Effector memory CD8-positive, alpha-beta T cell (primary cell): ENCODE results near the gene DPY19L1.
A peak's percentile ranks its signal among the peaks of the same experiment; 100 is the strongest.
"Not testable (repeated sequence)": the region's sequence is repeated elsewhere in the genome, so short reads cannot be mapped to it uniquely, and the experiment has no call there.

Experiments
- ATAC-seq: fragments of 150-1000 bp; cut with Tn5 transposase; replicated peaks from 2 replicates; pipeline ENCODE4 v1.10.0; 2021; ENCODE audit warnings: mild to moderate bottlenecking, moderate library complexity
- DNase-seq, 3 experiments: peaks; one replicate each; pipeline ENCODE4 v3.0.0; 2021
- H3K27ac Mint-ChIP-seq, 2 donors: one replicate each; pipeline ENCODE4 v1.8.0; 2022; ENCODE audit warnings: mild to moderate bottlenecking in 2 of 2, mixed read lengths in 2 of 2, moderate library complexity in 2 of 2
- H3K27me3 Mint-ChIP-seq, 2 donors: one replicate each; pipeline ENCODE4 v1.8.0; 2022; ENCODE audit warnings: mixed read lengths in 2 of 2
- H3K36me3 Mint-ChIP-seq: one replicate; pipeline ENCODE4 v1.8.0; 2022; ENCODE audit warnings: mild to moderate bottlenecking, moderate library complexity, mixed read lengths; ENCODE audit not compliant: insufficient read depth
- H3K4me1 Mint-ChIP-seq, 2 donors: one replicate each; pipeline ENCODE4 v1.8.0; 2022; ENCODE audit warnings: low read depth in 2 of 2, mixed read lengths in 2 of 2
- H3K4me3 Mint-ChIP-seq, 2 donors: one replicate each; pipeline ENCODE4 v1.8.0; 2022; ENCODE audit warnings: mild to moderate bottlenecking in 2 of 2, mixed read lengths in 2 of 2, moderate library complexity in 2 of 2
- H3K9me3 Mint-ChIP-seq, 2 donors: one replicate each; pipeline ENCODE4 v1.8.0; 2022; ENCODE audit warnings: mixed read lengths in 2 of 2

The DPY19L1 gene

DNA sequence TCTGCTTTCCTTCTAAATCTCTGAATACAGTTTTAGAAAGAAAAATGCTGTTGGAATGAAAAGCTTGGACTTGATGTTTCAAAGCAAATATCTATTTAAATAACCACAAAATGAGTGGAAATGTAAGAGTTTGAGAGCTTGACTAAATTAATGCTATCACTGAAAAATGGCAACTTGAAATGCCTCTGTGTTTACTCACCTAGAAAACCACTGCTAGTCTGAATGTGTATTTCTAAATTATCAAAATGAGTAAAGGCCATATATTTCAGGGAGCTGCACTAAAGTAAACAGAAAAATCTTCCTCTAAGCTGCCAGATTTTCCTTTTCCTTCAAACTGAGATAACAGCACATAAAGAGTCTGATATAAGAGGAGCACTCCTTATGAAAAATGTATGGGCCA is 87.9 kb downstream of the DPY19L1 start:
- H3K27me3 Mint-ChIP-seq: no peaks in the 10 kb centered on the region
- no peak overlapping the region for H3K27ac Mint-ChIP-seq
- no peaks in the 10 kb centered on the region for H3K9me3 Mint-ChIP-seq
- H3K4me1 Mint-ChIP-seq: peaks cover 0 to 2% of the 10 kb centered on the region in 2 donors
- no peak for ATAC-seq
- H3K4me3 Mint-ChIP-seq: no peak overlapping the region
- H3K36me3 Mint-ChIP-seq: peaks cover 11% of the 10 kb centered on the region
- no peak for DNase-seq

DNA sequence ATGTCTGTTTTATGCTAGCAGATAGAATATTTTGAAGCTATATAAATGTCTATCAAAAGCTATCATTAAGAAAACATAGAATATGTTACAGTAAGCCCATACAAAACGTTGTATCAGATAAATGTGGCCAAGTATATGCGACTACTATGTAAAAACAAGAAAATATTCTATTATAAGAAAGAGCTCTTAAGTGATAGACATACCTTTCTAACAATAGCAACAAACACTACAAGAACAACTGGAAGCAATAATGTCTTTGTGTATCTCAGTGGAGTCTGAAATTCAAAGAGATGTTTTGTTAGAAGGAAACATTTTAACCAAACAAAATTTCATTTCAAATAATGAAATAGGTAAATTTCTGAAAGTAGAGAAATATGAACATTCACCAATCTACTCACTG is 89.9 kb downstream of the DPY19L1 start:
- not testable (repeated sequence) for DNase-seq, H3K27me3 Mint-ChIP-seq, ATAC-seq

GRCh38 chr7:34946486-34946885 is 90.8 kb downstream of the DPY19L1 start:
- DNase-seq (no peak), ATAC-seq (no peak)
- Mint-ChIP-seq H3K9me3 (no peaks in the 10 kb centered on the region), H3K27ac (no peak overlapping the region), H3K4me3 (no peak overlapping the region), H3K4me1 (no peaks in the 10 kb centered on the region), H3K36me3 (peaks cover 8% of the 10 kb centered on the region), H3K27me3 (no peaks in the 10 kb centered on the region)

More for the DNA sequence above, 89.9 kb downstream of the DPY19L1 start:
- H3K27ac Mint-ChIP-seq, H3K4me3 Mint-ChIP-seq, H3K36me3 Mint-ChIP-seq, H3K4me1 Mint-ChIP-seq, H3K9me3 Mint-ChIP-seq: not testable (repeated sequence)

- H3K4me1 Mint-ChIP-seq, H3K36me3 Mint-ChIP-seq, H3K27me3 Mint-ChIP-seq, DNase-seq, ATAC-seq, H3K9me3 Mint-ChIP-seq, H3K27ac Mint-ChIP-seq, H3K4me3 Mint-ChIP-seq: not testable (repeated sequence)
Observed at GRCh38 chr7:34945894-34946477, 91.3 kb downstream of the DPY19L1 start.

DNA sequence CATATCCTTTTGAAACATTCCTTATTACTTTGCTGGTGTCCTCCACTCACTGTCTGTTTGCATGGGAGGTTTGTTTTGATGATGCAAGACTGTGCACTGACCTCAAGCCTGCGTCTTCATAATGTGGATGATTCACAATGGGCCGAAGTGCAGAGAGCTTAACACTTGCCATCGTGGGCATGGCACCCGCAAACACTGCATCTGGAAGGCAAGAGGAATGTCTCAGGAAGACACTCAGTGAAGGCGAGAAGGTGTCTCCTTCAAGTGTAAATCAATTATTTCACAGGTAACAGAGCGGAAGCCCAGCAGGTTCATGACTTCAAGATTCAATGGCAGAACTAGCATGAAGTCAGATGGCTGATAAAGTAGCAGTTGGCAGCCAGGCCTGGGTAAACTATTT is 98.1 kb downstream of the DPY19L1 start:
- Mint-ChIP-seq H3K36me3 (peaks cover 14% of the 10 kb centered on the region), H3K9me3 (no peaks in the 10 kb centered on the region), H3K4me1 (no peaks in the 10 kb centered on the region), H3K4me3 (no peak overlapping the region), H3K27ac (no peak overlapping the region), H3K27me3 (no peaks in the 10 kb centered on the region)
- ATAC-seq (no peak), DNase-seq (no peak)

DNA sequence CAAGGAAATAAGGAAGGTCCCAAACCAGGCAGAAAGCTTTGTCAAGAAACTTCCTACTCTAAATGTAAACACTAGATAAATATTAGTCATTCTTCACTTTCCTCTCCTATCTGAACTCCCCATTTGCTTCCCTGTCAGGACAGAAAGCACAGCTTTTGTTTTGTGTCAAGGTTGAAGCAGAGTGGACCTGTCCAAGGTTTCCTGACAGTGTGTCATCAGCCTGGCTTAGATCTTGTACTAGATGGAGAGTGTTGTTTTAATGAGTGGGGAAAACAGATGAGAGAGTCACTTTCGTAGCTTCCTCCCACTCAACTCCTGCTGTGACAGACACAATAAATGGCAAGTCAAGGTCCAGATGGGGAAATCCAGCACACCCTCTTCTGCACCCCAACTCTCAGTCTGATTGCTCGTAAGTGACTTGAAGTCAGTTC is 101.5 kb downstream of the DPY19L1 start:
- not testable (repeated sequence) for ATAC-seq, H3K4me3 Mint-ChIP-seq, H3K27me3 Mint-ChIP-seq, H3K27ac Mint-ChIP-seq, H3K9me3 Mint-ChIP-seq, H3K4me1 Mint-ChIP-seq, DNase-seq
- H3K36me3 Mint-ChIP-seq: peaks cover 14% of the 10 kb centered on the region

DNA sequence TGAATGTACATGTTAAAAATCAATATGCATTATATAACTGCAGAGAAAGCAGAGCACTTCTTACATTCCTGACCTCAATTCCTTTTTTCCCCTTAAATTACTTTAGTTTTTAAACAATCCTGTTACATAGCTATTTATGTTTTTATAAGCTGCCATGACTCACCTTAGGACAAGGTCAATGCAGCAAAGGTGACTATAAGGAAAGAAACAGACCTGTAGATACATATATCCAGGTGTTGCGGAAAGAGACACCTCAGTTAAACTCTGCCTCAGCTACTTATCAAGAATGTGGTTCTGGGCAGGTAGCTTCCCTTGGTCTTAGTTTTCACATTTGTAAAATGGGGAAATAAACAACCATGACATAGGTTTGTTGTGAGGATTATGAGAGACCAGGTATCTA is 105.5 kb downstream of the DPY19L1 start:
- H3K27ac Mint-ChIP-seq: no peak overlapping the region
- DNase-seq: no peak
- no peak for ATAC-seq
- H3K27me3 Mint-ChIP-seq: no peaks in the 10 kb centered on the region
- no peak overlapping the region for H3K4me3 Mint-ChIP-seq
- peaks cover 4% of the 10 kb centered on the region for H3K36me3 Mint-ChIP-seq
- no peaks in the 10 kb centered on the region for H3K9me3 Mint-ChIP-seq
- H3K4me1 Mint-ChIP-seq: no peaks in the 10 kb centered on the region

- not testable (repeated sequence) for H3K27me3 Mint-ChIP-seq, ATAC-seq, H3K27ac Mint-ChIP-seq, H3K4me3 Mint-ChIP-seq, DNase-seq, H3K36me3 Mint-ChIP-seq, H3K9me3 Mint-ChIP-seq, H3K4me1 Mint-ChIP-seq
Observed at GRCh38 chr7:34929783-34930182, 107.5 kb downstream of the DPY19L1 start.

GRCh38 chr7:34928560-34928959 is 108.7 kb downstream of the DPY19L1 start:
- ATAC-seq (no peak), DNase-seq (no peak)
- no peaks in the 10 kb centered on the region for H3K27me3 Mint-ChIP-seq
- no peaks in the 10 kb centered on the region for H3K4me1 Mint-ChIP-seq
- H3K27ac Mint-ChIP-seq: no peak overlapping the region
- H3K4me3 Mint-ChIP-seq: no peak overlapping the region
- H3K9me3 Mint-ChIP-seq: no peaks in the 10 kb centered on the region
- H3K36me3 Mint-ChIP-seq: peaks cover 4% of the 10 kb centered on the region

- H3K27me3 Mint-ChIP-seq: no peaks in the 10 kb centered on the region
- no peak overlapping the region for H3K27ac Mint-ChIP-seq
- H3K4me1 Mint-ChIP-seq: no peaks in the 10 kb centered on the region
- no peaks in the 10 kb centered on the region for H3K9me3 Mint-ChIP-seq
- H3K36me3 Mint-ChIP-seq: peaks cover 4% of the 10 kb centered on the region
- ATAC-seq (no peak), DNase-seq (peak; percentile 4 to 23 (median 23))
- H3K4me3 Mint-ChIP-seq: no peak overlapping the region
Observed at GRCh38 chr7:34928052-34928451, 109.2 kb downstream of the DPY19L1 start.

DNA sequence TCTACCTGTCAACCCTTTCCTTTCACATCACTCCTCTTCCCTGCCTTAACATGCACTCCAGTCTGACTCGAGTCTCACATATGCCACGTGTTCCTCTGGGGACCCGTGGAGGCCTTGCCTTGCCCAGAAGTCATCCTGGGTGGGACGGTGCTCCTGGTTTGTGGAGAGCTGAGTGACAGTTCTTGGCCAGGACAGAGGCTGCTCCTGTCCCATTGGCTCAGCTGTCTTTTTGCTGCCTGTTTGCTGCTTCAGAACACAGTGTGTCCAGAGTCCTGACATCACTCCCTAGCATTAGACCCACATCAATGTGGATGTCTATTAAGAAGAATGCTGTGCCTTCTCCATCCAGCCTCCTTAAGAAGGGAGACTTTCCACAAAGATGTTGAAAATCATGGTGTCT is 116.8 kb downstream of the DPY19L1 start:
- H3K9me3 Mint-ChIP-seq, H3K4me3 Mint-ChIP-seq, H3K27ac Mint-ChIP-seq, DNase-seq, H3K36me3 Mint-ChIP-seq, ATAC-seq, H3K4me1 Mint-ChIP-seq: not testable (repeated sequence)
- peaks cover 22 to 32% of the 10 kb centered on the region in 2 donors for H3K27me3 Mint-ChIP-seq

DNA sequence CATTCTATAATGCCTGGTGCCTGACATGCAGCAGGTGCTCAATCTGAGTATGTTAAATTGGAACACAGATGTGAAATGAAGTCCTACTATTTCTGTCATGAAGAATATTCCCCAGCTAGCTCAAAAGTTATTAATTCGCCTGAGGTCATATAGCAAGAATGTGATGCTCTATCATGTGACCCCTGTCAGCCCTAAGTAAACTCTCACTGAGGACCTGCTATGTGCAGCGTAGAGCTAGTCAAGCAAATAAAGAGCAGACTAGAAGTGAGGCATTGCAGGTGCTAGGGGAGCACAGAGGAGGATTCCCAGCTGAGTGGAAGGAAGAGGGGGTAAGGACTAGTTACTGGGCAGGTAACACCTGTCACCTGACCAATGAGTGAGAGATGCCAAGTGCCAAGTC is 118.2 kb downstream of the DPY19L1 start:
- not testable (repeated sequence) for DNase-seq

GRCh38 chr7:34918198-34918861 is 119.0 kb downstream of the DPY19L1 start:
- H3K4me3 Mint-ChIP-seq, H3K27ac Mint-ChIP-seq, DNase-seq, H3K4me1 Mint-ChIP-seq, H3K36me3 Mint-ChIP-seq, H3K9me3 Mint-ChIP-seq, ATAC-seq: not testable (repeated sequence)
- H3K27me3 Mint-ChIP-seq: peaks cover 35 to 40% of the 10 kb centered on the region in 2 donors

More for the DNA sequence above, 118.2 kb downstream of the DPY19L1 start:
- H3K4me3 Mint-ChIP-seq, H3K36me3 Mint-ChIP-seq, H3K4me1 Mint-ChIP-seq, H3K27ac Mint-ChIP-seq, ATAC-seq, H3K9me3 Mint-ChIP-seq: not testable (repeated sequence)
- peaks cover 27 to 33% of the 10 kb centered on the region in 2 donors for H3K27me3 Mint-ChIP-seq

DNA sequence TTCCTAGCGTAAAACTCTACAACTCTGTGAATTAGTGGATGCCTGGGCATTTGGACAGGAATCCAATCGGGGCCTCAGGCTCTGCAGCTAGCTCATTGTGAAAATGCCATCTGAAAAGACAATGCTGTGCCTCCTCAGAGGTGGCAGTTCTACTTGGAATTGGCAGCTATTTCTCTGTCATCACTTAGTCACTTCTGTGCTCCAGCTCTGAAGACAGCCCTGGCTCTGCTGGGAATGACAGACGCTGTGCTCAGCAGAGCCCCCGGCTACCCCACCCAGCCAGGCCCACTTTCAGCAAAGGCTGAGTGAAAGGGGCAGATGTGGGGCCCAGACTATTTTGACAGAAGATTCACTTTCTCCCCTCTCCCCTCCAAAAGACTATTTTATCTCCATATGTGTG is 119.8 kb downstream of the DPY19L1 start:
- H3K4me3 Mint-ChIP-seq, H3K4me1 Mint-ChIP-seq, H3K36me3 Mint-ChIP-seq, H3K27ac Mint-ChIP-seq, ATAC-seq, H3K9me3 Mint-ChIP-seq, DNase-seq: not testable (repeated sequence)
- peaks cover 36 to 40% of the 10 kb centered on the region in 2 donors for H3K27me3 Mint-ChIP-seq
